GM19324 (cell line): ENCODE data around the gene SFTPB.
"Not testable (repeated sequence)": the region's sequence is repeated elsewhere in the genome, so short reads cannot be mapped to it uniquely, and the experiment has no call there.

ENCODE experiments used
- ATAC-seq: cut with Tn5 transposase; IDR thresholded peaks from one replicate; pipeline ENCODE4 v1.9.1; 2021; ENCODE audit warnings: mild to moderate bottlenecking, moderate library complexity; ENCODE audit not compliant: unreplicated experiment, low FRiP score

The SFTPB gene

GRCh38 chr2:85660301-85660700 lies 7.7 kb downstream of the SFTPB start:
- ATAC-seq, result not testable (repeated sequence)

DNA sequence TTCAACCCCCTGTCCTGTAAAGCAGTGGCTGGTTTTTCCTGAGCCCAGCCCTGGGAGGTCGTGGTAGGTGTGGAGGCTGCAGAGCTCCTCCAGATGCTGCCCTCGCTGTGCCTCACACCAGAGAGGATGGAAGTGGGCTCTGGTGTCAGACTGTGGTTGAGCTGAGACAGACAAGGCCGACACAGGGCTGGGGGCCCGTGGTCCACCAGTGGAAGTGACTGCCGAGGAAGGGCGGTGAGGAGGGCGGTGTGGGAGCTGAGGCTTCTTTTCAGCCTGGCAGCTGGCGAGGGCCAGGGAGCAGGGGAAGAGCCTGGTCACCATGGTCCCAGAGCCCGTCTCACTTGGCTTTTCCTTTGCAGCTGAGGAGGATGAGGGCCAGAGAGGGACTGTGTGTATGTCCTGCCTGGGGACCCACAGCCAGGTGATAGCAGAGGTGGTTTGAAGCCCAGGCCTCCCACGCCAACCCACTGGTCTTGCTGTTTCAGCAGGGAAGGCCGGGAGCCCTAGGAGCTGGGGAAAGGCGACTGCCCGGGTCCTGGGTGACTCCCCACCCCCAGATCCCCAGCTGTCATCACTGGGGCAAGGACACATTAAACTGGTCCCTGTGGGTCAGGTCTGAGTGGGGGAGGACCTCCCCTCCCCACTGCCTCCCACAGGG lies 8.5 kb downstream of the SFTPB start:
- no peak for ATAC-seq

DNA sequence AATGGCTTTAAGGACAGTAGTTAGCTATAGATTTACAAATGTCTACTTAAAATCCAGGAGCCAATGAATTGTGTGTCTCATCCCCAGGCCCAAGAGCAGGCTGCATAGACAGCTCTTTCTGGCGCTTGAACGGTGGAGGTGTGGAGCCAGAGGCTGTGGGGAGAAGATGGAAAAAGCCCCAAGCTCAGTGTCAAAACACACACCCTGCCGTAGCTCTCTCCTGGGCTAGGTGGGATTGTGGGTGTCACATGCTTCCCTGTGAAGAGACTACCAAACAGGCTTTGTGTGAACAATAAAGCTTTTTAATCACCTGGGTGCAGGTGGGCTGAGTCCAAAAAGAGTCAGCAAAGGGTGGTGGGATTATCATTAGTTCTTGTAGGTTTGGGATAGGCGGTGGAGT lies 10.6 kb downstream of the SFTPB start:
- ATAC-seq, result not testable (repeated sequence)

DNA sequence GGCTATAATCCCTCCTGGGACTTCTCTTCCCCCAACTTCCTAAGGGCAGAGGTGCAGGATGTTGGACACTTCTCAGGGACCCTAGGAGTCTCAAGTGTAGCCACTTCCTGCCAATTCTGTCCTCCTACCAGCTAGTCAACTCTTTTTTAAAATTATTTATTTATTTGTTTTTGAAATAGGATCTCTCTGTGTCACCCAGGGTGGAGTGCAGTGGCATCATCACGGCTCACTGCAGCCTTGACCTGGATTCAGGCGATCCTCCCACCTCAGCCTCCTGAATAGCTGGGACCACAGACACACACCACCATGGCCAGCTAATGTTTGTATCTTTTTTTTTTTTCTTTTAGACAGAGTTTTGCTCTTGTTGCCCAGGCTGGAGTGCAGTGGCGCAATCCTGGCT lies 11.5 kb downstream of the SFTPB start:
- no peak for ATAC-seq

DNA sequence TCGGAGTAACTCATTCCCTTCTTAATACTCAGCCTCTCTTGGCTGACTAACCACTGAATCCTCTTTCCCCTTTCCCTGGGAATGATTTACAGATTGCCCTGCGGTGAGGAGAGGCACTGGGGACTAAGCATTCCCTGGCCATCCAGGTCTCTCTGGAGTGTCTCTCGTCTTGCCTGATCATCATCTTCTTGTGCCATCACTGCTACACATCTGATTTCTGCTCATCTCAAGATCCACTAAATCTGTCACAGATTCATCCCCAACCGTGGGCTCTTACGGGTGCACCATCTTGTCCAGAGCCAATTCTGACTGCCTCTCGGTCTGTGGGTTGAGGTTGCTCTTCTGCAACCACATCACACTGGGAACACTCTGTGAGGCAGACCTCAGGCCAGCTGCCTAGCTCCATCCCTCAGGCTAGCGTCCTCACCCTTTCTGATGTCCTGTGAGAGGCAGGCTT lies 12.0 kb downstream of the SFTPB start:
- no peak for ATAC-seq

- ATAC-seq, result no peak
These were observed 14.0 kb downstream of the SFTPB start for GRCh38 chr2:85653996-85654395.

GRCh38 chr2:85652056-85652455 lies 15.9 kb downstream of the SFTPB start:
- ATAC-seq, result no peak

GRCh38 chr2:85651097-85651496 lies 16.9 kb downstream of the SFTPB start:
- ATAC-seq, result no peak

DNA sequence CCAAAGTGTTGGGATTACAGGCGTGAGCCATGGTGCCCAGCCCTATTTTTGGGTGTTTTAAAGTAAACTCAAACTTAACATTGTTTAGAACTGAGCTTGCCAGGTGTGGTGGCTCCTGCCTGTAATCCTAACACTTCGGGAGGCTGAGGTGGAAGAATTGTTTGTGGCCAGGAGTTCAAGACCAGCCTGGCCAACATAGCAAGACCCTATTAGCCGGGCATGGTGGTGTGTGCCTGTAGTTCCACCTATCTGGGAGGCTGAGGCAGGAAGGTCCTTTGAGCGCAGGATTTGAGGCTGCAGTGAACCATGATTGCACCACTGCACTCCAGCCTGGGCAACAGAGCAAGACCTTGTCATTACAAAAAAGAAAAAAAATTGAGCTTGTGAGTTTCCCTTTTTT lies 17.5 kb downstream of the SFTPB start:
- ATAC-seq, result no peak

DNA sequence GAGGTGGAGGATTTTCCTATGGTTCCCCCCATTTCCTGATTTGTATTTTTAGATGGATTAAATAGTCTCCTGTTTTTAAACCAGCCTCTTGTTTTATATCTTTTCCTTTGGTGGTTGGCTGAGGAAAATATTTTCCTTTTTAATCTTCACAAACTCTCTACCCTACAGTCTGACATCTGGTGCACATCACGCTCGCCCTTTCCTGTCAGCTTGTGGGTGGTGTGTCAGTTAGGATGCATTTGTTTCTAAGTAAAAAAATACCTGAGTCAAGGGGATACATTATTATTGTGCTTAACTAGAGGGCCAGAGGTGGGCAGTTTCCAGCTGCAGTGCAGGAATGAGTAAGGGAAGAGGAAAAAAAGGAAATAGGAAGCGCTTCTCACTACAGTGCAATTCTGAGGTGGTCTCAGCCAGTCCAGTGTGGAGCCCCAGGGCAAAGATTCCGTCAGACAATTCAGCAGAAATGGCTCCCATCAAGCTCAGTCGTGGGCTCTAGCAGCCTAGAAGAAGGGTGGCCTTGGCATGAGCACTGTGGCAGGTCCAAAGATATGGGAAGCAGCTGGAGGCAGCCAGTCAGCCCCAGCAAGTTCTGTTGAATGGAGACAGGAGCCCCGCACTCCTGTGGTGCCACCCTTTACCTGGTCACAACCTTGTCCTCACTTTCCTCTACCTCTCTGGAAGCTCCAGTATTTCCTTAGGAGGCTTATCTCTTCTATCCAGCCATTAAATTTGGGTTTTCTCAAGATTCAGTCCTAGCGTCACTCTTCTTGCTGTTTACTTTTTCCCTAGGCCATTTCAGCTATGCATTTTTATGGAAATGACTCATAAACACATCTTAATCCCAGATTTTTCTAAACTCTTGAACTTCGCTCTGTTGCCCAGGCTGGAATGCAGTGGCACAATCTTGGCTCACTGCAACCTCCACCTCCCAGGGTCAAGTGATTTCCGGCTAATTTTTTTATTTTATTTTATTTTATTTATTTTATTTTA lies 18.5 kb downstream of the SFTPB start:
- ATAC-seq, result no peak

DNA sequence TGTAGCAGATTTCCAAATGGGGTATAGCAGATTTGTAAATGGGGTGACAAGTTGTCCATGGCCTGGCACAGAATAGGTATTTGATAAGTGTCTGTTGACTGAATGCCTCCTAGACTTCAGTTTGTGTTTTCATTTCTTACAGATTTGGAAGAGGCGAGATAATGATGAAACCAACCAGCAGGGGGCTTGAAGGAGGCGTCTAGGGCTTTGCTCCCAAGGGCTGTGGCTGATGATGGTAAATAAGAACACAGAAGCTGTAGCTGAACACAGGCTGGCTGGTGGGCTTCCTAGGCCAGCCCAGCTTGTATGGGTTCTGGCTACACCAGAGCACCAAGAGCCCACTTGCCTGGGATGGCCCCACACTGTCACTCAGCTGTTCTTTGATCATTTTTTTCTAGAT lies 19.4 kb downstream of the SFTPB start:
- no peak for ATAC-seq

- ATAC-seq, result peak; percentile 45
These were observed 20.0 kb downstream of the SFTPB start for GRCh38 chr2:85647823-85648526.

- no peak for ATAC-seq
These were observed 21.8 kb downstream of the SFTPB start for GRCh38 chr2:85646166-85646565.

- ATAC-seq, result no peak
These were observed 23.1 kb downstream of the SFTPB start for GRCh38 chr2:85644909-85645308.

- ATAC-seq, result no peak
These were observed 25.3 kb downstream of the SFTPB start for GRCh38 chr2:85642725-85643124.

GRCh38 chr2:85635636-85636035 lies 32.4 kb downstream of the SFTPB start:
- no peak for ATAC-seq

- no peak for ATAC-seq
These were observed 33.0 kb downstream of the SFTPB start for GRCh38 chr2:85635011-85635410.

- no peak for ATAC-seq
These were observed 36.7 kb downstream of the SFTPB start for GRCh38 chr2:85631316-85631715.

DNA sequence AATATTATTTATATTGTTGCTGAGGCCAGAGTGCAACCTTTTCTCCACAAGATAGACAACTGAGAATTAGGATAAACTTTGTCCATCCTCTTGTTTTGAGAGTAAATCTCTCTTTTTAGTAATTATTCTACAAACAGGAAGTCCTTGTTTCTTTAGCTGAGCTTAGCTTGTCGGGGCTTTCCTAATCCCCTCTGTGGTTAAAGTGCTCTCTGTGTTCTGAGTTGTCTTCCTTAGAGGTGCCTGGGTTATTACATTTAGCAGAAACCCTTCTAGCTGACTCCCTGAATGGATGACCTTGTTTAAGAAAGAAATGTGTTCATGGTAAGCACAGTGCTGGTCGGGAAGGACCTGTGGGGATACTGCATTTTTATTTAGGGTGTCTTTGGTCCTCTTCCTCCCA lies 39.3 kb downstream of the SFTPB start:
- no peak for ATAC-seq

- ATAC-seq, result no peak
These were observed 44.0 kb downstream of the SFTPB start for GRCh38 chr2:85623991-85624390.

DNA sequence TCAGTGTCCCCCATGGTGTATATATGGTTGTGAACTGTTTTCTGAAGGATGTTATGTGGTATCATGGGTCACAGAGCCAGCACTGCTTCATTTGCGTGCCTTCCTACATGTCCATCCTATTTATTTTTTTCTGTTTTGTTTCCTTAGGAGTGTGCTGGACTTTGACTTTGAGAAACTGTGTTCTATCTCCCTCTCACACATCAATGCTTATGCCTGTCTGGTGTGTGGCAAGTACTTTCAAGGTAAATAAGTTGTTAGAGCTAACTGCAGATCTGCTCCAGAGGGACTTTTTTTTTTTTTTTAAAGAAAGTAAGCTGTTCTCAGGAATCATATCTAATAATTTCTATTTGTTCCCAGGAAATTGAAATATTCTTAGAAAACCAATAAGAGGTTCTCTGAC lies 46.7 kb downstream of the SFTPB start:
- ATAC-seq, result no peak
